K562 (cell line): Measurements from ENCODE around the gene AGRN. TPM values are rescaled to one million over a fixed set of nuclear protein-coding genes. Genes with fewer than 3 reads are reported as not detected.

ENCODE experiments used
- ARID1B ChIP-seq: fragments of 450-650 bp; IDR thresholded peaks from 2 replicates; pipeline ENCODE4 v1.6.1; 2016; ENCODE audit warnings: antibody characterized with exemption, mild to moderate bottlenecking, inconsistent platforms
- ATF1 ChIP-seq, 2 experiments: fragments of 450-650 bp in 1 of 2; IDR thresholded peaks; 2 replicates each; pipeline ENCODE4 v1.6.1; 2016; ENCODE audit warnings: missing compliant biosample characterization in 1 of 2, missing genetic modification characterization in 1 of 2
- PHB2 ChIP-seq: fragments of 450-650 bp; IDR thresholded peaks from 2 replicates; pipeline ENCODE4 v1.6.1; 2017; ENCODE audit warnings: low read depth
- PYGO2 ChIP-seq: fragments of 450-650 bp; IDR thresholded peaks from 2 replicates; pipeline ENCODE4 v1.6.1; 2016; ENCODE audit warnings: mild to moderate bottlenecking, missing genetic modification characterization, moderate library complexity, missing compliant biosample characterization
- RCOR1 ChIP-seq, 2 experiments: IDR thresholded peaks; 2 replicates each; pipeline ENCODE4 v1.6.1; 2012; ENCODE audit warnings: low read depth in 2 of 2, low read length in 2 of 2, borderline replicate concordance in 1 of 2, improper control_type of control experiment in 1 of 2
- ZNF717 ChIP-seq: fragments of 250-450 bp; sonication (Bioruptor Pico); IDR thresholded peaks from 2 replicates; pipeline ENCODE4 v1.5.0; 2021
- polyA plus RNA-seq, 8 experiments: library from polyadenylated mRNA; depleted of rRNA in 4 of 8; stranded (reverse) in 5 of 8; unstranded in 3 of 8; fragments of >200 nt; fragmentation: Nextera tagmentation in 2 of 8; fragmentation: Illumina TruSeq in 1 of 8; extraction: Ambion mirVana in 2 of 8; extraction: Trizol in 1 of 8; gene quantifications; 2 replicates each; pipeline versions ENCODE4 v1.2.1 to v1.2.3, GENCODE V29; 2011 to 2014; ENCODE audit warnings: inconsistent platforms in 1 of 8, missing spikeins in 1 of 8
- total RNA-seq, 7 experiments: library from RNA; depleted of rRNA in 6 of 7; stranded (reverse); fragments of >200 nt in 6 of 7; fragmentation: Illumina TruSeq in 2 of 7; extraction: Trizol in 2 of 7; gene quantifications; 2 replicates each; pipeline versions ENCODE4 v1.2.1 to v1.2.3, GENCODE V29; 2011 to 2021; ENCODE audit warnings: low replicate concordance in 1 of 7
- TF ChIP-seq, protein P1 (sequence below): sonication (generic); formaldehyde crosslinking; IDR thresholded peaks from 2 replicates; pipeline ENCODE4 v1.8.0; 2023; ENCODE audit warnings: mild to moderate bottlenecking, missing genetic modification reagents
- TF ChIP-seq, protein P2 (sequence below): fragments of 200-800 bp; sonication (Bioruptor generic); IDR thresholded peaks from 2 replicates; pipeline ENCODE4 v1.6.1; 2017; ENCODE audit warnings: missing genetic modification characterization, missing compliant biosample characterization
- TF ChIP-seq, protein P3 (sequence below): fragments of 200-600 bp; sonication (generic); IDR thresholded peaks from one replicate; pipeline ENCODE4 v1.6.1; 2012; ENCODE audit warnings: mild to moderate bottlenecking, low read depth, low read length, inconsistent platforms
- TF ChIP-seq, protein P4 (sequence below): fragments of 450-650 bp; IDR thresholded peaks from 2 replicates; pipeline ENCODE4 v1.6.1; 2018; ENCODE audit warnings: mild to moderate bottlenecking, low read depth; ENCODE audit not compliant: partially characterized antibody

Gene AGRN
- total and polyA plus RNA-seq, 9 of the 15 experiments (the other 6 are each of a cell fraction or from before 2014, with no cell fraction given): 0.04 to 111 (median 18.1) TPM

DNA sequence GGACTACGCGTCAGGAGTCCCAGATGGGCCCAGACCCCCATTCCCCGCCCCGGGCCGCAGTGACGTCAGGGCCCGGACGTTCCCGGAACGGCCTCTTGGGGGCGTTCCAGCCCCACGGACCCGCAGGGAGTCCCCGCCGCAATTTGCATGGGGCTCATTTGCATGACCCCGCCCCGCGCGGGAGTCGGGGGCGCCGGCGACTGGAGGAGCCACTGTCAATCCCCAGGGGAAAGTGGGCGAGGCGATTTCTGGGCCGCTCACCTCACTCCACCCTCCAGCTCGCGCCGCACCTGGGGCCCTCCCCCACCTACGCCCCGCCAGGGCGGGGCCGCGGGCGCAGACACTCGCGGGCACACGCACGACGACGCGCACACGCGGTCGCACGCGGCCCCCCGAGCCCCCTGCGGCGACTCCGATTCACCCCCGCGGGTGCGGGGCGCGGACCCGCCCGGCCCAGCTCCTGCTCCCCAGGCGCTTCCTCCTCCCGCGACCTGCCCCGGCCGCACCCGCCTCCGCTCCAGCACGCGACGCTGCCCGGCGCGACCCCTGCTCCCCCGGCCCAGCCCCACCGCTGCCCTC, 13.2 kb downstream of the AGRN start (continued):
- TF ChIP-seq PYGO2 (tag) (no peak), ARID1B (no peak), ATF1 (CRISPR knock-in tag; IDR thresholded peaks at IDR 0.05) (peak; percentile 64), ATF1 (tag; IDR thresholded peaks at IDR 0.05) (peak; percentile 96), PHB2 (no peak), ZNF717 (no peak), RCOR1 (IDR thresholded peaks at IDR 0.05; ENCODE audit: borderline replicate concordance in 1 of 2, low read depth in 2 of 2, low read length in 2 of 2) (no peak)
- TF ChIP-seq, protein P1, sequence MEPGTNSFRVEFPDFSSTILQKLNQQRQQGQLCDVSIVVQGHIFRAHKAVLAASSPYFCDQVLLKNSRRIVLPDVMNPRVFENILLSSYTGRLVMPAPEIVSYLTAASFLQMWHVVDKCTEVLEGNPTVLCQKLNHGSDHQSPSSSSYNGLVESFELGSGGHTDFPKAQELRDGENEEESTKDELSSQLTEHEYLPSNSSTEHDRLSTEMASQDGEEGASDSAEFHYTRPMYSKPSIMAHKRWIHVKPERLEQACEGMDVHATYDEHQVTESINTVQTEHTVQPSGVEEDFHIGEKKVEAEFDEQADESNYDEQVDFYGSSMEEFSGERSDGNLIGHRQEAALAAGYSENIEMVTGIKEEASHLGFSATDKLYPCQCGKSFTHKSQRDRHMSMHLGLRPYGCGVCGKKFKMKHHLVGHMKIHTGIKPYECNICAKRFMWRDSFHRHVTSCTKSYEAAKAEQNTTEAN (CRISPR knock-in tag): no peak
- TF ChIP-seq, protein P2, sequence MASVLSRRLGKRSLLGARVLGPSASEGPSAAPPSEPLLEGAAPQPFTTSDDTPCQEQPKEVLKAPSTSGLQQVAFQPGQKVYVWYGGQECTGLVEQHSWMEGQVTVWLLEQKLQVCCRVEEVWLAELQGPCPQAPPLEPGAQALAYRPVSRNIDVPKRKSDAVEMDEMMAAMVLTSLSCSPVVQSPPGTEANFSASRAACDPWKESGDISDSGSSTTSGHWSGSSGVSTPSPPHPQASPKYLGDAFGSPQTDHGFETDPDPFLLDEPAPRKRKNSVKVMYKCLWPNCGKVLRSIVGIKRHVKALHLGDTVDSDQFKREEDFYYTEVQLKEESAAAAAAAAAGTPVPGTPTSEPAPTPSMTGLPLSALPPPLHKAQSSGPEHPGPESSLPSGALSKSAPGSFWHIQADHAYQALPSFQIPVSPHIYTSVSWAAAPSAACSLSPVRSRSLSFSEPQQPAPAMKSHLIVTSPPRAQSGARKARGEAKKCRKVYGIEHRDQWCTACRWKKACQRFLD: no peak
- TF ChIP-seq, protein P3, sequence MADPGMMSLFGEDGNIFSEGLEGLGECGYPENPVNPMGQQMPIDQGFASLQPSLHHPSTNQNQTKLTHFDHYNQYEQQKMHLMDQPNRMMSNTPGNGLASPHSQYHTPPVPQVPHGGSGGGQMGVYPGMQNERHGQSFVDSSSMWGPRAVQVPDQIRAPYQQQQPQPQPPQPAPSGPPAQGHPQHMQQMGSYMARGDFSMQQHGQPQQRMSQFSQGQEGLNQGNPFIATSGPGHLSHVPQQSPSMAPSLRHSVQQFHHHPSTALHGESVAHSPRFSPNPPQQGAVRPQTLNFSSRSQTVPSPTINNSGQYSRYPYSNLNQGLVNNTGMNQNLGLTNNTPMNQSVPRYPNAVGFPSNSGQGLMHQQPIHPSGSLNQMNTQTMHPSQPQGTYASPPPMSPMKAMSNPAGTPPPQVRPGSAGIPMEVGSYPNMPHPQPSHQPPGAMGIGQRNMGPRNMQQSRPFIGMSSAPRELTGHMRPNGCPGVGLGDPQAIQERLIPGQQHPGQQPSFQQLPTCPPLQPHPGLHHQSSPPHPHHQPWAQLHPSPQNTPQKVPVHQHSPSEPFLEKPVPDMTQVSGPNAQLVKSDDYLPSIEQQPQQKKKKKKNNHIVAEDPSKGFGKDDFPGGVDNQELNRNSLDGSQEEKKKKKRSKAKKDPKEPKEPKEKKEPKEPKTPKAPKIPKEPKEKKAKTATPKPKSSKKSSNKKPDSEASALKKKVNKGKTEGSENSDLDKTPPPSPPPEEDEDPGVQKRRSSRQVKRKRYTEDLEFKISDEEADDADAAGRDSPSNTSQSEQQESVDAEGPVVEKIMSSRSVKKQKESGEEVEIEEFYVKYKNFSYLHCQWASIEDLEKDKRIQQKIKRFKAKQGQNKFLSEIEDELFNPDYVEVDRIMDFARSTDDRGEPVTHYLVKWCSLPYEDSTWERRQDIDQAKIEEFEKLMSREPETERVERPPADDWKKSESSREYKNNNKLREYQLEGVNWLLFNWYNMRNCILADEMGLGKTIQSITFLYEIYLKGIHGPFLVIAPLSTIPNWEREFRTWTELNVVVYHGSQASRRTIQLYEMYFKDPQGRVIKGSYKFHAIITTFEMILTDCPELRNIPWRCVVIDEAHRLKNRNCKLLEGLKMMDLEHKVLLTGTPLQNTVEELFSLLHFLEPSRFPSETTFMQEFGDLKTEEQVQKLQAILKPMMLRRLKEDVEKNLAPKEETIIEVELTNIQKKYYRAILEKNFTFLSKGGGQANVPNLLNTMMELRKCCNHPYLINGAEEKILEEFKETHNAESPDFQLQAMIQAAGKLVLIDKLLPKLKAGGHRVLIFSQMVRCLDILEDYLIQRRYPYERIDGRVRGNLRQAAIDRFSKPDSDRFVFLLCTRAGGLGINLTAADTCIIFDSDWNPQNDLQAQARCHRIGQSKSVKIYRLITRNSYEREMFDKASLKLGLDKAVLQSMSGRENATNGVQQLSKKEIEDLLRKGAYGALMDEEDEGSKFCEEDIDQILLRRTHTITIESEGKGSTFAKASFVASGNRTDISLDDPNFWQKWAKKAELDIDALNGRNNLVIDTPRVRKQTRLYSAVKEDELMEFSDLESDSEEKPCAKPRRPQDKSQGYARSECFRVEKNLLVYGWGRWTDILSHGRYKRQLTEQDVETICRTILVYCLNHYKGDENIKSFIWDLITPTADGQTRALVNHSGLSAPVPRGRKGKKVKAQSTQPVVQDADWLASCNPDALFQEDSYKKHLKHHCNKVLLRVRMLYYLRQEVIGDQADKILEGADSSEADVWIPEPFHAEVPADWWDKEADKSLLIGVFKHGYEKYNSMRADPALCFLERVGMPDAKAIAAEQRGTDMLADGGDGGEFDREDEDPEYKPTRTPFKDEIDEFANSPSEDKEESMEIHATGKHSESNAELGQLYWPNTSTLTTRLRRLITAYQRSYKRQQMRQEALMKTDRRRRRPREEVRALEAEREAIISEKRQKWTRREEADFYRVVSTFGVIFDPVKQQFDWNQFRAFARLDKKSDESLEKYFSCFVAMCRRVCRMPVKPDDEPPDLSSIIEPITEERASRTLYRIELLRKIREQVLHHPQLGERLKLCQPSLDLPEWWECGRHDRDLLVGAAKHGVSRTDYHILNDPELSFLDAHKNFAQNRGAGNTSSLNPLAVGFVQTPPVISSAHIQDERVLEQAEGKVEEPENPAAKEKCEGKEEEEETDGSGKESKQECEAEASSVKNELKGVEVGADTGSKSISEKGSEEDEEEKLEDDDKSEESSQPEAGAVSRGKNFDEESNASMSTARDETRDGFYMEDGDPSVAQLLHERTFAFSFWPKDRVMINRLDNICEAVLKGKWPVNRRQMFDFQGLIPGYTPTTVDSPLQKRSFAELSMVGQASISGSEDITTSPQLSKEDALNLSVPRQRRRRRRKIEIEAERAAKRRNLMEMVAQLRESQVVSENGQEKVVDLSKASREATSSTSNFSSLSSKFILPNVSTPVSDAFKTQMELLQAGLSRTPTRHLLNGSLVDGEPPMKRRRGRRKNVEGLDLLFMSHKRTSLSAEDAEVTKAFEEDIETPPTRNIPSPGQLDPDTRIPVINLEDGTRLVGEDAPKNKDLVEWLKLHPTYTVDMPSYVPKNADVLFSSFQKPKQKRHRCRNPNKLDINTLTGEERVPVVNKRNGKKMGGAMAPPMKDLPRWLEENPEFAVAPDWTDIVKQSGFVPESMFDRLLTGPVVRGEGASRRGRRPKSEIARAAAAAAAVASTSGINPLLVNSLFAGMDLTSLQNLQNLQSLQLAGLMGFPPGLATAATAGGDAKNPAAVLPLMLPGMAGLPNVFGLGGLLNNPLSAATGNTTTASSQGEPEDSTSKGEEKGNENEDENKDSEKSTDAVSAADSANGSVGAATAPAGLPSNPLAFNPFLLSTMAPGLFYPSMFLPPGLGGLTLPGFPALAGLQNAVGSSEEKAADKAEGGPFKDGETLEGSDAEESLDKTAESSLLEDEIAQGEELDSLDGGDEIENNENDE: no peak
- TF ChIP-seq, protein P4, sequence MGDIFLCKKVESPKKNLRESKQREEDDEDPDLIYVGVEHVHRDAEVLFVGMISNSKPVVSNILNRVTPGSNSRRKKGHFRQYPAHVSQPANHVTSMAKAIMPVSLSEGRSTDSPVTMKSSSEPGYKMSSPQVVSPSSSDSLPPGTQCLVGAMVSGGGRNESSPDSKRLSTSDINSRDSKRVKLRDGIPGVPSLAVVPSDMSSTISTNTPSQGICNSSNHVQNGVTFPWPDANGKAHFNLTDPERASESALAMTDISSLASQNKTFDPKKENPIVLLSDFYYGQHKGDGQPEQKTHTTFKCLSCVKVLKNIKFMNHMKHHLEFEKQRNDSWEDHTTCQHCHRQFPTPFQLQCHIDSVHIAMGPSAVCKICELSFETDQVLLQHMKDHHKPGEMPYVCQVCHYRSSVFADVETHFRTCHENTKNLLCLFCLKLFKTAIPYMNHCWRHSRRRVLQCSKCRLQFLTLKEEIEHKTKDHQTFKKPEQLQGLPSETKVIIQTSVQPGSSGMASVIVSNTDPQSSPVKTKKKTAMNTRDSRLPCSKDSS: no peak
